HepG2 (cell line): ENCODE measurements around the gene BPIFB6. TPM values are rescaled to one million over a fixed set of nuclear protein-coding genes. Genes with fewer than 3 reads are reported as not detected.

Source experiments
- AKAP8 ChIP-seq: sonication (generic); formaldehyde crosslinking; IDR thresholded peaks from 2 replicates; pipeline ENCODE4 v1.5.1; 2020; ENCODE audit warnings: mild to moderate bottlenecking, missing genetic modification reagents
- CENPT ChIP-seq: sonication (generic); formaldehyde crosslinking; IDR thresholded peaks from 2 replicates; pipeline ENCODE4 v1.8.0; 2022; ENCODE audit warnings: low read depth, mild to moderate bottlenecking, moderate library complexity, missing genetic modification reagents
- CREB3 ChIP-seq: sonication (generic); formaldehyde crosslinking; IDR thresholded peaks from 2 replicates; pipeline ENCODE4 v1.5.0; 2020; ENCODE audit warnings: missing genetic modification reagents
- FIP1L1 ChIP-seq: fragments of 200-400 bp; formaldehyde crosslinking; IDR thresholded peaks from 2 replicates; pipeline ENCODE4 v1.6.1; 2018; ENCODE audit warnings: low read depth, mild to moderate bottlenecking, low read length, moderate library complexity, borderline replicate concordance; ENCODE audit not compliant: insufficient read depth
- HMGA1 ChIP-seq: sonication (generic); formaldehyde crosslinking; conservative IDR thresholded peaks from 2 replicates; pipeline ENCODE4 v1.4.0; 2020; ENCODE audit warnings: missing genetic modification reagents
- HOXA7 ChIP-seq: sonication (generic); formaldehyde crosslinking; IDR thresholded peaks from 2 replicates; pipeline ENCODE4 v1.8.1; 2022; ENCODE audit warnings: mild to moderate bottlenecking, missing genetic modification reagents, moderate library complexity
- MAF1 ChIP-seq: sonication (generic); formaldehyde crosslinking; IDR thresholded peaks from 2 replicates; pipeline ENCODE4 v1.5.0; 2020; ENCODE audit warnings: missing genetic modification reagents, borderline replicate concordance
- MXD4 ChIP-seq: IDR thresholded peaks from 2 replicates; pipeline ENCODE4 v1.6.1; 2016; ENCODE audit warnings: mild to moderate bottlenecking, missing biosample characterization, missing genetic modification reagents
- NONO ChIP-seq, 2 experiments: fragments of 450-650 bp in 1 of 2; sonication (generic) in 1 of 2; formaldehyde crosslinking in 1 of 2; IDR thresholded peaks in 1 of 2; conservative IDR thresholded peaks in 1 of 2; 2 replicates each; pipeline versions ENCODE4 v1.6.1 to v1.8.0; 2017 to 2022; ENCODE audit warnings: mild to moderate bottlenecking in 1 of 2, missing genetic modification reagents in 1 of 2, moderate library complexity in 1 of 2
- NPAS2 ChIP-seq: sonication (generic); formaldehyde crosslinking; IDR thresholded peaks from 2 replicates; pipeline ENCODE4 v1.8.0; 2022; ENCODE audit warnings: mild to moderate bottlenecking, missing genetic modification reagents, borderline replicate concordance
- RAD21 ChIP-seq: fragments of 450-650 bp; formaldehyde crosslinking; IDR thresholded peaks from 2 replicates; pipeline ENCODE4 v1.5.0; 2020; ENCODE audit warnings: mild to moderate bottlenecking
- RORA ChIP-seq: sonication (generic); formaldehyde crosslinking; IDR thresholded peaks from 2 replicates; pipeline ENCODE4 v1.5.0; 2020; ENCODE audit warnings: mild to moderate bottlenecking, missing genetic modification reagents, moderate library complexity
- RXRA ChIP-seq: sonication (generic); formaldehyde crosslinking; IDR thresholded peaks from 2 replicates; pipeline ENCODE4 v1.5.1; 2020; ENCODE audit warnings: missing genetic modification reagents
- SETDB1 ChIP-seq: sonication (generic); formaldehyde crosslinking; IDR thresholded peaks from 2 replicates; pipeline ENCODE4 v1.5.1; 2020; ENCODE audit warnings: missing genetic modification reagents, mild to moderate bottlenecking, borderline replicate concordance
- SOX5 ChIP-seq: IDR thresholded peaks from 2 replicates; pipeline ENCODE4 v1.6.1; 2016; ENCODE audit warnings: borderline replicate concordance
- STAG1 ChIP-seq: sonication (generic); formaldehyde crosslinking; IDR thresholded peaks from 2 replicates; pipeline ENCODE4 v1.4.0; 2020; ENCODE audit warnings: missing genetic modification reagents
- TCF7L2 ChIP-seq: IDR thresholded peaks from 2 replicates; pipeline ENCODE4 v1.6.1; 2011; ENCODE audit warnings: mild to moderate bottlenecking, low read depth, low read length, moderate library complexity
- ZBTB21 ChIP-seq: sonication (generic); formaldehyde crosslinking; IDR thresholded peaks from 2 replicates; pipeline ENCODE4 v1.4.0; 2020; ENCODE audit warnings: missing genetic modification reagents
- ZBTB8A ChIP-seq: sonication (generic); formaldehyde crosslinking; IDR thresholded peaks from 2 replicates; pipeline ENCODE4 v1.4.0; 2020; ENCODE audit warnings: mild to moderate bottlenecking, low read depth, missing genetic modification reagents, borderline replicate concordance
- ZFP62 ChIP-seq: sonication (generic); formaldehyde crosslinking; IDR thresholded peaks from 2 replicates; pipeline ENCODE4 v1.4.0; 2020; ENCODE audit warnings: missing genetic modification reagents
- ZNF205 ChIP-seq: IDR thresholded peaks from 2 replicates; pipeline ENCODE4 v1.6.1; 2018; ENCODE audit warnings: missing biosample characterization, missing genetic modification reagents
- ZNF350 ChIP-seq: sonication (generic); formaldehyde crosslinking; IDR thresholded peaks from 2 replicates; pipeline ENCODE4 v1.4.0; 2020; ENCODE audit warnings: mild to moderate bottlenecking, low read depth, missing genetic modification reagents, borderline replicate concordance
- ZNF556 ChIP-seq: sonication (generic); formaldehyde crosslinking; IDR thresholded peaks from 2 replicates; pipeline ENCODE4 v1.4.0; 2020; ENCODE audit warnings: mild to moderate bottlenecking, missing genetic modification reagents, borderline replicate concordance
- ZNF558 ChIP-seq: sonication (generic); formaldehyde crosslinking; IDR thresholded peaks from 2 replicates; pipeline ENCODE4 v1.9.0; 2022; ENCODE audit warnings: mild to moderate bottlenecking, missing genetic modification reagents, borderline replicate concordance
- ZNF800 ChIP-seq: sonication (generic); formaldehyde crosslinking; IDR thresholded peaks from 2 replicates; pipeline ENCODE4 v1.4.0; 2020; ENCODE audit warnings: missing genetic modification reagents
- polyA plus RNA-seq, 8 experiments: library from polyadenylated mRNA; depleted of rRNA in 3 of 8; stranded (reverse) in 7 of 8; unstranded in 1 of 8; fragments of >200 nt; fragmentation: Illumina TruSeq in 4 of 8; extraction: Trizol in 4 of 8; gene quantifications; 2 replicates each; pipeline versions ENCODE4 v1.2.1 to v1.2.3, GENCODE V29; 2011 to 2016; ENCODE audit warnings: low read depth in 4 of 8, missing spikeins in 1 of 8, mixed read lengths in 1 of 8; ENCODE audit not compliant: insufficient read depth in 1 of 8
- total RNA-seq, 5 experiments: library from RNA; depleted of rRNA; stranded (reverse); fragments of >200 nt; fragmentation: Illumina TruSeq; extraction: Trizol; gene quantifications; 2 replicates each; pipeline ENCODE4 v1.2.3, GENCODE V29; 2016; ENCODE audit warnings: low read depth in 1 of 5
- TF ChIP-seq, protein P1 (sequence below): sonication (generic); formaldehyde crosslinking; IDR thresholded peaks from 2 replicates; pipeline ENCODE4 v1.5.0; 2020; ENCODE audit warnings: missing genetic modification reagents

The BPIFB6 gene
- total and polyA plus RNA-seq, 2 of the 13 experiments (the other 11 are each of a cell fraction or from before 2014, with no cell fraction given), result 0.13 to 1.7 TPM

DNA sequence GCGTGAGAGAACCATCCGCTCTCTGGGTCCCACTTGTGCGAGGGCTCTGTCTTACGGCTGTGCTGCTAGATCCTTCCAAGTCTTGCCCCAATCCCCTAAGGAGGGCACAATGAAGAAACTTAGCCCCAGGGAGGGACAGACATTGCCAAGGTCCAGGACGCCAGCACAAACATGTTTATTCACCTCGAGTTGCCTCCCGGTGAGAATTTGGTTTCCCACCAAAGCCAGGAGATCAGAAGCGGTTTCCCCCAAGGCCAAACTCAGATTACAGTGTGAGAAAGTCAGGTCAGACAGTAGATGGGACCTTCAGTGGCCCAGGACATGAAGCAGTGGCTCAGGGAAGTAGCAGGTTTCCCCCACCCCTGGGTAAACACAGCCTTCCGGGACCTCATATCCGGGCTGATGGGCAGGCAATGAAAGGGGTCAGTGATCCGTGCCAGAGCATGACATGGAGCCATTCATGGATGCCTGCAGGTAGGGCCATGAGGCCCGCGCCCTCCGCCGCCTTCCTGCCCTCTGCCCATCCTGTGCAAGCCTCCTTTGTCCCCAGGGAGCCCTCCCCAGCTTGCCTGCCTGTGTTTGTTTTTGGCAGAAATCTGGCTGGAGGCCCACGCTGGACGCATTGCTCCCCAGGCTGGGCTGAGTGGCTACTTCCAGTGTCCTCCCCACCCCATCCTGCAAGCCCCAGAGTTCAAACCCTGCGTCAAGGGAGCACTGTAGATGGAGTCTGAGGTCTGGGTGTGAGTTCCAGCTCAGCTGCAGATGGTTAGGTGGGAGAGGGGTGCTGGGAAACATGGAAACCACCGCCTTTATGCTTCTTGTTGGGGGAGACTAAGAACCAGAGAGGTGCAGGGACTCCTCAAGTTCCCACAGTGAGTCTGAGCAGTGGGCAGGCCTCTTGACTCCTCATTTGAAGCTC is 22.0 kb upstream of the BPIFB6 start (continued):
- TF ChIP-seq RXRA (peak; percentile 97), SOX5 (CRISPR knock-in tag) (peak; percentile 94), ZNF558 (CRISPR knock-in tag) (no peak), NPAS2 (CRISPR knock-in tag) (no peak), ZBTB8A (peak; percentile 98), FIP1L1 (peak; percentile 64), MXD4 (CRISPR knock-in tag) (peak; percentile 88), ZNF205 (CRISPR knock-in tag) (peak; percentile 89), RORA (no peak), STAG1 (CRISPR knock-in tag) (no peak; the same call in 1 of the 2 replicates), HMGA1 (no peak), ZNF800 (CRISPR knock-in tag) (no peak), TCF7L2 (no peak; the same call in 1 of the 2 replicates), ZNF556 (CRISPR knock-in tag) (peak; percentile 100), CENPT (no peak), ZFP62 (CRISPR knock-in tag) (no peak), SETDB1 (no peak), RAD21 (CRISPR knock-in tag) (peak; percentile 46; the same call in 1 of the 2 replicates), NONO (IDR thresholded peaks at IDR 0.05) (no peak), NONO (CRISPR knock-in tag; conservative IDR thresholded peaks at IDR 0.05) (peak; percentile 94), AKAP8 (CRISPR knock-in tag) (peak; percentile 96; the same call in 1 of the 2 replicates), HOXA7 (no peak), CREB3 (CRISPR knock-in tag) (no peak), ZBTB21 (CRISPR knock-in tag) (no peak; the same call in none of the 2 replicates), MAF1 (CRISPR knock-in tag) (peak; percentile 57; the same call in 1 of the 2 replicates), ZNF350 (CRISPR knock-in tag) (peak; percentile 100)
- TF ChIP-seq, protein P1, sequence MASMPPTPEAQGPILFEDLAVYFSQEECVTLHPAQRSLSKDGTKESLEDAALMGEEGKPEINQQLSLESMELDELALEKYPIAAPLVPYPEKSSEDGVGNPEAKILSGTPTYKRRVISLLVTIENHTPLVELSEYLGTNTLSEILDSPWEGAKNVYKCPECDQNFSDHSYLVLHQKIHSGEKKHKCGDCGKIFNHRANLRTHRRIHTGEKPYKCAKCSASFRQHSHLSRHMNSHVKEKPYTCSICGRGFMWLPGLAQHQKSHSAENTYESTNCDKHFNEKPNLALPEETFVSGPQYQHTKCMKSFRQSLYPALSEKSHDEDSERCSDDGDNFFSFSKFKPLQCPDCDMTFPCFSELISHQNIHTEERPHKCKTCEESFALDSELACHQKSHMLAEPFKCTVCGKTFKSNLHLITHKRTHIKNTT (CRISPR knock-in tag), result no peak
